Measurements from ENCODE around the gene PRKCZ. TPM values are rescaled to one million over a fixed set of nuclear protein-coding genes. Genes with fewer than 3 reads are reported as not detected.

The PRKCZ gene
- total RNA-seq, 4 donors from 2014 or later: 3.1 to 5.4 (median 4.7) TPM

GRCh38 chr1:2086446-2087078 lies 36.4 kb downstream of the PRKCZ start:
- TF ChIP-seq EP300 (IDR thresholded peaks at IDR 0.05) (no peak), POLR2A (IDR thresholded peaks at IDR 0.05; ENCODE audit: low read depth) (no peak), CTCF (IDR thresholded peaks at IDR 0.05) (no peak), POLR2AphosphoS5 (IDR thresholded peaks at IDR 0.05) (no peak)
- WGBS: 93% methylated on average over 24 of the region's 26 CpGs
- Histone ChIP-seq H3K27ac (replicated peaks in 1 of 4) (no peak overlapping the region), H3K27me3 (peaks cover 0 to 84% (median 0%) of the 10 kb centered on the region in 4 donors), H3K4me3 (no peak overlapping the region), H3K4me1 (no peaks in the 10 kb centered on the region), H3K36me3 (no peaks in the 10 kb centered on the region), H3K9me3 (no peaks in the 10 kb centered on the region)
- intact Hi-C loops (cut with DNase I): no loop called here
- no peak for DNase-seq (ENCODE audit: extremely low spot score)

- intact Hi-C loops (cut with DNase I): no loop called here
- no peak for DNase-seq (ENCODE audit: extremely low spot score)
- Histone ChIP-seq H3K27me3 (peaks cover 0 to 80% (median 0%) of the 10 kb centered on the region in 4 donors), H3K36me3 (no peaks in the 10 kb centered on the region), H3K4me3 (no peak overlapping the region), H3K27ac (replicated peaks in 1 of 4) (peak overlapping the region in 1 of 4 donors; percentile 18), H3K9me3 (no peaks in the 10 kb centered on the region), H3K4me1 (no peaks in the 10 kb centered on the region)
- 73% methylated on average over 9 of the region's 21 CpGs for WGBS
- TF ChIP-seq POLR2AphosphoS5 (IDR thresholded peaks at IDR 0.05) (no peak), EP300 (IDR thresholded peaks at IDR 0.05) (no peak), POLR2A (IDR thresholded peaks at IDR 0.05; ENCODE audit: low read depth) (no peak), CTCF (IDR thresholded peaks at IDR 0.05) (no peak)
Observed at GRCh38 chr1:2087766-2088165, 37.6 kb downstream of the PRKCZ start.

GRCh38 chr1:2088458-2088857 lies 38.2 kb downstream of the PRKCZ start:
- H3K27ac ChIP-seq (replicated peaks in 1 of 4): peak overlapping the region in 1 of 4 donors; percentile 54
- no peak overlapping the region for H3K4me3 ChIP-seq
- peak; percentile 94 for DNase-seq (ENCODE audit: extremely low spot score)
- H3K36me3 ChIP-seq: no peaks in the 10 kb centered on the region
- 56% methylated on average over 12 of the region's 16 CpGs for WGBS
- H3K9me3 ChIP-seq: no peaks in the 10 kb centered on the region
- peaks cover 0 to 75% (median 0%) of the 10 kb centered on the region in 4 donors for H3K27me3 ChIP-seq
- no peak for TF ChIP-seq POLR2A (IDR thresholded peaks at IDR 0.05; ENCODE audit: low read depth)
- TF ChIP-seq POLR2AphosphoS5 (IDR thresholded peaks at IDR 0.05): peak in 1 of 2 donors; percentile 7
- H3K4me1 ChIP-seq: no peaks in the 10 kb centered on the region
- intact Hi-C loops (cut with DNase I): no loop called here

- Histone ChIP-seq H3K9me3 (no peaks in the 10 kb centered on the region), H3K4me3 (no peak overlapping the region), H3K4me1 (no peaks in the 10 kb centered on the region), H3K27ac (replicated peaks in 1 of 4) (peak overlapping the region in 1 of 4 donors; percentile 54), H3K27me3 (peaks cover 0 to 75% (median 0%) of the 10 kb centered on the region in 4 donors), H3K36me3 (no peaks in the 10 kb centered on the region)
- TF ChIP-seq POLR2A (IDR thresholded peaks at IDR 0.05; ENCODE audit: low read depth) (no peak), POLR2AphosphoS5 (IDR thresholded peaks at IDR 0.05) (no peak), EP300 (IDR thresholded peaks at IDR 0.05) (no peak), CTCF (IDR thresholded peaks at IDR 0.05) (no peak)
- no peak for DNase-seq (ENCODE audit: extremely low spot score)
- 89% methylated on average over 13 of the region's 17 CpGs for WGBS
- intact Hi-C loops (cut with DNase I): no loop called here
Observed at GRCh38 chr1:2089051-2089450, 38.8 kb downstream of the PRKCZ start.

GRCh38 chr1:2090216-2090890 lies 40.1 kb downstream of the PRKCZ start:
- Histone ChIP-seq H3K27me3 (peaks cover 0 to 69% (median 0%) of the 10 kb centered on the region in 4 donors), H3K4me1 (no peaks in the 10 kb centered on the region), H3K27ac (replicated peaks in 1 of 4) (peak overlapping the region in 1 of 4 donors; percentile 10), H3K36me3 (no peaks in the 10 kb centered on the region), H3K4me3 (no peak overlapping the region), H3K9me3 (no peaks in the 10 kb centered on the region)
- DNase-seq (ENCODE audit: extremely low spot score): no peak
- 83% methylated on average over 11 of the region's 22 CpGs for whole genome bisulfite sequencing
- intact Hi-C loops (cut with DNase I): no loop called here
- no peak for TF ChIP-seq EP300 (IDR thresholded peaks at IDR 0.05)
- TF ChIP-seq CTCF (IDR thresholded peaks at IDR 0.05): no peak
- TF ChIP-seq POLR2A (IDR thresholded peaks at IDR 0.05; ENCODE audit: low read depth): no peak
- TF ChIP-seq POLR2AphosphoS5 (IDR thresholded peaks at IDR 0.05): no peak

Data from esophagus muscularis mucosa (tissue), 4 donors.